Tibial artery (tissue), 4 donors: ENCODE data around the gene MTARC1.
A peak's percentile ranks its signal among the peaks of the same experiment; 100 is the strongest.

ENCODE experiments used
- DNase-seq, 2 donors: peaks; one replicate each; pipeline ENCODE4 v3.0.0-alpha.2; 2019
- H3K27ac ChIP-seq, 2 donors: fragments of 200-600 bp; sonication (generic) in 1 of 2; 1 replicate in 1 of 2; 2 replicates in 1 of 2; pipeline ENCODE4 v1.5.1; 2018 to 2019; ENCODE audit warnings: mild to moderate bottlenecking in 1 of 2
- H3K27me3 ChIP-seq, 2 donors: fragments of 200-600 bp; sonication (generic) in 1 of 2; one replicate each; pipeline versions ENCODE4 v1.5.1 to v1.6.0; 2016 to 2019
- H3K36me3 ChIP-seq, 3 donors: fragments of 200-600 bp; sonication (generic) in 2 of 3; one replicate each; pipeline ENCODE4 v1.5.1; 2016 to 2019; ENCODE audit warnings: mild to moderate bottlenecking in 2 of 3
- H3K4me1 ChIP-seq, 4 donors: fragments of 200-600 bp; sonication (generic) in 2 of 4; 1 replicate in 3 of 4; 2 replicates in 1 of 4; pipeline ENCODE4 v1.5.1; 2016 to 2019
- H3K4me3 ChIP-seq, 2 donors: fragments of 200-600 bp; sonication (generic) in 1 of 2; 1 replicate in 1 of 2; 2 replicates in 1 of 2; pipeline ENCODE4 v1.5.1; 2018 to 2019; ENCODE audit warnings: mild to moderate bottlenecking in 2 of 2
- H3K9me3 ChIP-seq, 3 donors: fragments of 200-600 bp; sonication (generic) in 1 of 3; one replicate each; pipeline ENCODE4 v1.5.1; 2016 to 2019
- CTCF ChIP-seq, 2 experiments: fragments of 200-600 bp in 1 of 2; fragments of 450-650 bp in 1 of 2; IDR thresholded peaks; one replicate each; pipeline ENCODE4 v1.5.1; 2017 to 2019; ENCODE audit warnings: antibody characterized with exemption in 2 of 2, mild to moderate bottlenecking in 1 of 2, moderate library complexity in 1 of 2
- intact Hi-C: fragments of 100-400 bp; cut with DNase I; formaldehyde crosslinking; loops from one replicate; pipeline ENCODE4 v1.15.0; 2023; ENCODE audit warnings: low total_unique reads

The MTARC1 gene

DNA sequence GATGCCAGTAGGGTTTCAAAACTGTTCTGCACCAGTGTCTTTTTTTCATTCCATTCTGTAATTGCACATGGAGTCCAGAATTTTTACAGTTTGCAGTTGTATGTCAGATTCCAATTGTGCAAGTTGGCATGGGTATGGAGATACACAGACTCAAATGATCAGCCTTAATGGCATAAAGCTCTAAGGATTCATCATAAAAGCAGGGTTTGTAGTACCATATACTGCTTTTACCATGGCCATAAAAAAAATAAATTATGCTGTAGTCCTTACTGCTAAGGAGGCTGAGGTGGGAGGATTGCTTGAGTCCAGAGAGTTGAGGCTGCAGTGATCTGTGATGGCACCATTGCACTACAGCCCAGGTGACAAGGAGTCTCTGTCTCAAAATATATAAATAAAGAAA, 10.3 kb downstream of the MTARC1 start:
- intact Hi-C loops, result no loop called here
- TF ChIP-seq CTCF (IDR thresholded peaks at IDR 0.05), result no peak
- H3K27me3 ChIP-seq, result no peaks in the 10 kb centered on the region
- DNase-seq, result no peak
- peaks cover 0 to 22% (median 1%) of the 10 kb centered on the region in 4 donors for H3K4me1 ChIP-seq
- peaks cover 8 to 29% (median 9%) of the 10 kb centered on the region in 3 donors for H3K36me3 ChIP-seq
- no peaks in the 10 kb centered on the region for H3K9me3 ChIP-seq
- no peak overlapping the region for H3K27ac ChIP-seq
- H3K4me3 ChIP-seq, result no peak overlapping the region

DNA sequence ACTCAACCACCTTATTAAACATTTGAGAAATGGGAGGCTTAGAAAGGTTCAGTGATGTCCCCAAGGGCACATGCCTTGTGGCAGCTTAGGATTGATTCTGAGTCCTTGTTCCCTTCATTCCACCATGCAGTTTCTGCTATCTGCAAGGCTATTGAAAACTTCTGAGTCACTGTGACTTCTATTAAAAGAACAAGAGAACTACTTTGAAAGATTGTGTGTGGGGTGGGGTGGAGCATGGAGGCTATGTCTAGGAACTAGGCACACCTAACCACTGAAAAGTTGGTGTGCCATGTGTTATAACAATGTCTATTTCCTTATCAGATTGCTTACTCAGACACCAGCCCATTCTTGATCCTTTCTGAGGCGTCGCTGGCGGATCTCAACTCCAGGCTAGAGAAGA, 10.8 kb downstream of the MTARC1 start:
- peaks cover 8 to 29% (median 9%) of the 10 kb centered on the region in 3 donors for H3K36me3 ChIP-seq
- no peak overlapping the region for H3K27ac ChIP-seq
- intact Hi-C loops, result no loop called here
- H3K27me3 ChIP-seq, result no peaks in the 10 kb centered on the region
- H3K4me1 ChIP-seq, result peaks cover 0 to 22% (median under 1%) of the 10 kb centered on the region in 4 donors
- H3K4me3 ChIP-seq, result no peak overlapping the region
- no peak for DNase-seq
- no peaks in the 10 kb centered on the region for H3K9me3 ChIP-seq
- TF ChIP-seq CTCF (IDR thresholded peaks at IDR 0.05), result no peak

DNA sequence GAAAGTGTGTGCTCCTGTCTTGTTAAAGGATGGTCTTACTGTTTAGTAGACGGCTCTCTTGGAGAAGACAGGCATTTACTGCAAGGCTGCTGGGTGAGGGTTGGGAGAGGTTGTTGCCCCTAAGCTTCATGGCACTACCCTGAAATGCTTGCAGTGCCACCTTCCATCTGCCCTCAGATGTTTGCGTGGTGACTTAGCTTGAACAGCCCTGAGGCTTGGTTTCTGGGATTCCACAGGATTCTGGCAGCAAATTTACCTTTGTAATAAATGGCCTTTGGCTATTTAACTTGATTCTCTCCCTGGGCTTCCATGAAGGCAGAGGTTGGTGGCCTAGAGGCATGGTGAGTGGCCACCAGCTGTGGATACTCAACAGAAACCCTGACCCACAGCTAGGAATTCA, 11.6 kb downstream of the MTARC1 start:
- intact Hi-C loops, result no loop called here

DNA sequence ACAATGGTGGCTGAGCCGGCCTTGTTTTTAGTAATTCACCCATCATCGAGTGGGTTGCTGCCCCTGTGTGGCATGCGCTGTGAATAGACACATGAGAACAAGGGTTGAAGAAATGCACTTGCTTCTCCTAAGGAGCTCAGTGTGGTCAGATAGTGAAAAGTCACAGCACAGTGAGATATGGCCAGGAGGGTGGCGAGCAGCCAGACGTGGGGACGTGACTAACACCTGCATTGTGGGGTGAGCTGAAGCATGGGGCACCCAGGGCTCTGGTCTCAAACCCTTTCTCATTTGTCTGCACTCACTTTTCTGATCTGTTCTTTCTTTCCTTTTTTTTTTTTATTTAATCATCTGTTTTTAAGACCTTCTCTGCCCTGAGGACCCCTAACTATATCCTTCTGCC, 13.5 kb downstream of the MTARC1 start:
- Histone ChIP-seq H3K36me3 (peaks cover 8 to 29% (median 9%) of the 10 kb centered on the region in 3 donors), H3K27ac (no peak overlapping the region), H3K27me3 (no peaks in the 10 kb centered on the region), H3K4me3 (no peak overlapping the region), H3K4me1 (peaks cover 0 to 44% (median 13%) of the 10 kb centered on the region in 4 donors), H3K9me3 (no peaks in the 10 kb centered on the region)
- no peak for DNase-seq
- intact Hi-C loops, result no loop called here
- no peak for TF ChIP-seq CTCF (IDR thresholded peaks at IDR 0.05)

More for the DNA sequence above, 11.6 kb downstream of the MTARC1 start:
- Histone ChIP-seq H3K9me3 (no peaks in the 10 kb centered on the region), H3K4me3 (no peak overlapping the region), H3K27me3 (no peaks in the 10 kb centered on the region), H3K27ac (no peak overlapping the region), H3K4me1 (peaks cover 0 to 30% (median 6%) of the 10 kb centered on the region in 4 donors), H3K36me3 (peaks cover 8 to 29% (median 9%) of the 10 kb centered on the region in 3 donors)
- no peak for TF ChIP-seq CTCF (IDR thresholded peaks at IDR 0.05)
- no peak for DNase-seq

- peak; percentile 72 to 81 for TF ChIP-seq CTCF (IDR thresholded peaks at IDR 0.05)
- no peak for DNase-seq
- no peaks in the 10 kb centered on the region for H3K27me3 ChIP-seq
- peak overlapping the region in 1 of 2 donors; percentile 19 for H3K4me3 ChIP-seq
- H3K4me1 ChIP-seq, result peaks cover 0 to 26% (median 13%) of the 10 kb centered on the region in 4 donors
- peak overlapping the region; percentile 64 to 78 for H3K27ac ChIP-seq
- no peaks in the 10 kb centered on the region for H3K9me3 ChIP-seq
- intact Hi-C loops, result no loop called here
- H3K36me3 ChIP-seq, result peaks cover 0 to 17% (median 0%) of the 10 kb centered on the region in 3 donors
Observed at GRCh38 chr1:220803401-220804201, 16.9 kb downstream of the MTARC1 start.
